ENCODE results near the gene MRPL23.
A peak's percentile ranks its signal among the peaks of the same experiment; 100 is the strongest.

The MRPL23 gene

DNA sequence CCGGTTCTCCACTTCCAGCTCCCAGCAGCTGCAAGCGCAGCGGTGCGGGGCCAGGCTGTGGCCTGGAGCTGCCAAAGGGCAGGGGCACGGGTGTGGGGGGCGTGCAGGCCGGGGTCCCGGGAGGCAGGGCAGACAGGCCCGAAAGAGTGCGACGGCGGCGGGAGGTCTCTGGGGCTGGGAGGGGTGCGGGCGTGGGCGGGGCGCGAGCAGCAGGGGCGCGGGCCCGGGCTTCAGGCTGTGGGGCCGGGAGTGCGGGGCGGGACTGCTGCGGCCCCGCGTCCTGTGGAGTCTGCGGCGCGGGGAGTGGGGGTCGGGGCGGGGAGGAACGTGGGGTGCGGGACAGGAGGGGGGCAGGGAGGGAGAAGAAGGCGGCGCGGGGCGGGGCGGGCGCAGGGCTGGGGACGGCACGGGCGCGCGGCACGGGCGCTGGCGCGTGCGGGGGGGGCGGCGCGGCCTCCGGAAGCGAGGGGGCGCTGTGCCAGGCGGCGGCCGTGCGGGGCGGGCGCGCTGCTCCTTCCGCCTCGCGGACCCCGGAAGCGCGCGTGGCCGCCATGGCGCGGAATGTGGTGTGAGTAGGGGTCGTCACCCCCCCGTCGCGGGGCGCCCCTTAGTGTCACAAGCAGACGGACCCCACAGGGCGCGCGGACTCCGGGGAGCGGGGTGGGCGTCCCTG is at the start of gene MRPL23:
Gene MRPL23 (plus strand): TSS at position 521 of the 673 bp plus-strand sequence. CDS start 31 bp downstream, at position 552.
- H3K36me3 Mint-ChIP-seq = no peaks in the 10 kb centered on the region
- H3K27me3 Mint-ChIP-seq = no peaks in the 10 kb centered on the region
- no peak within 1 kb of the TSS for H3K27ac Mint-ChIP-seq
- H3K4me1 Mint-ChIP-seq = no peaks in the 10 kb centered on the region
- no peaks in the 10 kb centered on the region for H3K9me3 Mint-ChIP-seq
- H3K4me3 Mint-ChIP-seq = no peak within 1 kb of the TSS
- ATAC-seq = peak; percentile 79

GRCh38 chr11:1899090-1899489 is 48.0 kb upstream of the MRPL23 start:
- H3K36me3 Mint-ChIP-seq = no peaks in the 10 kb centered on the region
- H3K9me3 Mint-ChIP-seq = no peaks in the 10 kb centered on the region
- no peaks in the 10 kb centered on the region for H3K27me3 Mint-ChIP-seq
- no peak overlapping the region for H3K4me3 Mint-ChIP-seq
- no peak for ATAC-seq
- H3K4me1 Mint-ChIP-seq = peaks cover 10% of the 10 kb centered on the region
- H3K27ac Mint-ChIP-seq = no peak overlapping the region

DNA sequence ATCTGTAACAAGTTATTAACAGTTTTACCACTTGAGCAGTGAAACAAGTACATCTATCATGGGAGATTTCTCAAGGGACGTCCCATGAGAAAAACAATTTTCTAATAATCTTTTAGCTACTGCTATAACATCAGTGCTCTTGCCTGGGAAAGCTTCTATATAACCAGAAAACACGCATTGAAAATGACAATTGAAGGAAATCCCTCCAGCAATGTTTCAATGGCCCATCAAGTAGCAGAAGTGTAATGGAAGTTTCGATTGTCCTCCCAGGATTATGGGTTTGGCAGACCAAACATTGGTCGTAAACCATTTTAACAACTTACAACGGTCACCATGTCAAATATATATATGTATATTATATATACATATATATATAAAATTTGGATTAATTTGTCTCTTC is 47.4 kb upstream of the MRPL23 start:
- H3K4me3 Mint-ChIP-seq = no peak overlapping the region
- no peaks in the 10 kb centered on the region for H3K27me3 Mint-ChIP-seq
- no peaks in the 10 kb centered on the region for H3K36me3 Mint-ChIP-seq
- no peak for ATAC-seq
- H3K27ac Mint-ChIP-seq = no peak overlapping the region
- peaks cover 10% of the 10 kb centered on the region for H3K4me1 Mint-ChIP-seq
- H3K9me3 Mint-ChIP-seq = no peaks in the 10 kb centered on the region

DNA sequence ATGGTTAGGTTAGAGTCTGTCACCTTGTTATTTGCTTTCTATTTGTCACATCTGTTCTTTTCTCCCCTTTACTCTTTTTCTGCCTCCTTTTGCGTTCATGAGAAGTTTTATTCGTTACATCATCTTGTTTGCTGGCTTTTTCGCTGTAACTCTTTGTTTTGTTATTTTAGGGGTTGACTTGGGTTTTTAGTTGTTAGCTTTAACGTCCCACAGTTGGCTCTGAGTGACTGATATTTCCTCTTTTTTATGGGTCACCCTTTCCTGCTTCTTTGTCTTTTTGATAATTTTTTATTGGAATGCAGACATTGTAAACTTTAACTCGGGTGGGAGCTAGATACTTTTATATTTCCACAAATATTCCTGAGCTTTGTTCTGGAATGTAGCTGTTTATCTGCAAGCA is 41.0 kb upstream of the MRPL23 start:
- ATAC-seq = no peak
- H3K27ac Mint-ChIP-seq = no peak overlapping the region
- H3K36me3 Mint-ChIP-seq = no peaks in the 10 kb centered on the region
- peaks cover 21% of the 10 kb centered on the region for H3K27me3 Mint-ChIP-seq
- no peaks in the 10 kb centered on the region for H3K9me3 Mint-ChIP-seq
- no peak overlapping the region for H3K4me3 Mint-ChIP-seq
- H3K4me1 Mint-ChIP-seq = no peaks in the 10 kb centered on the region

DNA sequence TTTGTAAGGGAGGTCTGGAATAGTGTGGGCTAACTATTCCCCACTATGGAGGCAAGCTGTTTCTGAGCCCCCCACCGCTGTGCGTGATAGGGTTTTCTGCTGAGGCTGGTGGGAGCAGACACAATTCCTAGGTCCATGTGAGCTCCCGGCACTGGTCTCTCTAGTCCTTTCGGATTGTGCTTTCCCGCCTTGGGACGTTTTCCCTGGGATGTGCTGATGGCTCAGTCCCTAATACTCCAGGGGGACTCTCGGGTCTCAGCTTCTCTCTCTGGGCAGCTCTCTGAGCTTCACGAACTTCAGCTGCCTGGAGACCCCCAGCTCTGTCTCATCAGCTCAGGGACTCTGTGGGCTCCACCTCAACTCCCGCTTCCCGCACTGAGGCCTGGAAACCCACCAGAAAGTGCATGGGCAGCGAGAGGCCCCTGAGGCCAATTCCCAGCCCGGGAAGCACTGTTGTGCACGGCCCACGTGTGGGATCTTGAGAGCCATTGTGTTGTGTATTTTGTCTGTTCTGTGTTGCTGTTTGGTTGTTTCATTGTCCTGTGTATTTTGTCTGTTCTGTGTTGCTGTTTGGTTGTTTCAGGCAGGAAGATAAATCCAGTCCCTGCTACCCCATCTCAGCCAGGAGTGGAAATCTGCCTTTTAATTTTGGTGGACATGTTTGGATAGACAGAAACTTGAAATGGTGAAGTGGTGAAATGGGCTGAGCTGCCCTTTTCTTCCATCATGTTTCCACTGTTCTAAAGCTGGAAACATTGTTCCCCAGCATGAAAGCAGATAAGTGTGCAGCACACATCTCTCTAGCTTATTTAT is 40.3 kb upstream of the MRPL23 start:
- no peaks in the 10 kb centered on the region for H3K9me3 Mint-ChIP-seq
- no peaks in the 10 kb centered on the region for H3K4me1 Mint-ChIP-seq
- peaks cover 21% of the 10 kb centered on the region for H3K27me3 Mint-ChIP-seq
- no peak overlapping the region for H3K27ac Mint-ChIP-seq
- no peaks in the 10 kb centered on the region for H3K36me3 Mint-ChIP-seq
- H3K4me3 Mint-ChIP-seq = no peak overlapping the region
- no peak for ATAC-seq

DNA sequence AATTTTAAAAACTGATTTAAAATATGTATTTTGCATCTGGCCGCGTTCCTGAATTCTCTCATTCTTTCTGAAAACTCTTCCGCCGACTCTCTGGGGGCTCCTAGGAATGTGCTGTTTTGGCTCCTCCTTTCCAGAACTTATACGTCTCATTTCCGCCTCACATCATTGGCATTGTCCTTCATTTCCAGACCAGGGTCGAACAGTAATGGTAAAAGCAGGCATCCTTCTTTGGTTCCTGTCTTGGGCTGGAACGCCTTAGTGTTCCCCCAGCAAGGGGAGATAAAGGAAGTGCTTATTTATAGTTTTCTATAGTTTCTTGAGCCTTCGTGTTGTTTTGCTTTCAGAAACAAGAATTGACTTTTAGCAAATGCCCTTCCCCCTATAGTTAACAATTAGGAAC is 38.5 kb upstream of the MRPL23 start:
- H3K4me1 Mint-ChIP-seq = no peaks in the 10 kb centered on the region
- H3K27ac Mint-ChIP-seq = no peak overlapping the region
- no peaks in the 10 kb centered on the region for H3K9me3 Mint-ChIP-seq
- H3K36me3 Mint-ChIP-seq = no peaks in the 10 kb centered on the region
- ATAC-seq = no peak
- no peak overlapping the region for H3K4me3 Mint-ChIP-seq
- H3K27me3 Mint-ChIP-seq = peaks cover 21% of the 10 kb centered on the region

GRCh38 chr11:1909524-1909923 is 37.6 kb upstream of the MRPL23 start:
- Mint-ChIP-seq H3K4me1 (no peaks in the 10 kb centered on the region), H3K27ac (no peak overlapping the region), H3K4me3 (no peak overlapping the region), H3K27me3 (peaks cover 30% of the 10 kb centered on the region), H3K9me3 (no peaks in the 10 kb centered on the region), H3K36me3 (no peaks in the 10 kb centered on the region)
- ATAC-seq = no peak

GRCh38 chr11:1912289-1912878 is 34.7 kb upstream of the MRPL23 start:
- peaks cover 25% of the 10 kb centered on the region for H3K27me3 Mint-ChIP-seq
- H3K4me1 Mint-ChIP-seq = peaks cover 15% of the 10 kb centered on the region
- H3K36me3 Mint-ChIP-seq = no peaks in the 10 kb centered on the region
- no peak overlapping the region for H3K4me3 Mint-ChIP-seq
- ATAC-seq = no peak
- H3K9me3 Mint-ChIP-seq = no peaks in the 10 kb centered on the region
- H3K27ac Mint-ChIP-seq = no peak overlapping the region

DNA sequence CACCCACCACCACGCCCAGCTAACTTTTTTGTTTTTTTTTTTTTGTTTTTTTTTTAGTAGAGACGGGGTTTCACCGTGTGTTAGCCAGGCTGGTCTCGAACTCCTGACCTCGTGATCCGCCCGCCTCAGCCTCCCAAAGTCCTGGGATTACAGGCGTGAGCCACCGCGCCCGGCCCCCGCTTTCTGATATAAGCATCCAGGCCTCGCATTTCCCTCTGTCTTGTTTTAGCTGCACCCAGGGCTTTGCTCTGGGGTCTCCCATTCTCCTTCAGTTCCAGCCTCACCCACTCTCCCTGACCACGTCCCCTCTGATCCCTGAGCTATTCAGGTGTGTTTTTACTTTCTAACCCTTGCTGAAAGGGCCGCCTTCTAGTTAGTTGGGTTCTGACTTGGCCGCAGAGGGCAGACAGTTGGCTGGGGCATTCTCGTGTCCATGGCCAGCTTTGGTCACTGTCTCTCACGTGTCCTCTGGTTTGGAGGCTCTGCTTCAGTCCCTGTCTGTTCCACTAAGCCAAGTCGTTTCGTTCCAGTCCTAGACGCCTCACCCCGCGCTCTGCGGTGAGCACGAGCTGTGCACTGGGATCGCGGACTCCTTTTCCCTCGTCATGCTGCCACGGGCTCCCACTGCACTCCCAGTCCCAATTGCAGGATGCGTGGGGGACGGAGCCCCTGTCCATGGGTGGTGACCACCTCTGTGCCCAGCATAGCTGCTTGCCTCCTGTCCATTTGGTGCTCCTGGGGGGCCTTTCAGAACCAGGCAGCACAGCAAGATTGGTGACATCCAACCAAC is 33.7 kb upstream of the MRPL23 start:
- H3K4me3 Mint-ChIP-seq = no peak overlapping the region
- no peaks in the 10 kb centered on the region for H3K9me3 Mint-ChIP-seq
- peaks cover 17% of the 10 kb centered on the region for H3K27me3 Mint-ChIP-seq
- no peak overlapping the region for H3K27ac Mint-ChIP-seq
- no peak for ATAC-seq
- H3K36me3 Mint-ChIP-seq = no peaks in the 10 kb centered on the region
- H3K4me1 Mint-ChIP-seq = peaks cover 15% of the 10 kb centered on the region

GRCh38 chr11:1915795-1916131 is 31.4 kb upstream of the MRPL23 start:
- ATAC-seq = no peak
- no peaks in the 10 kb centered on the region for H3K36me3 Mint-ChIP-seq
- peaks cover 15% of the 10 kb centered on the region for H3K4me1 Mint-ChIP-seq
- peaks cover 26% of the 10 kb centered on the region for H3K27me3 Mint-ChIP-seq
- H3K9me3 Mint-ChIP-seq = no peaks in the 10 kb centered on the region
- H3K27ac Mint-ChIP-seq = no peak overlapping the region
- no peak overlapping the region for H3K4me3 Mint-ChIP-seq

DNA sequence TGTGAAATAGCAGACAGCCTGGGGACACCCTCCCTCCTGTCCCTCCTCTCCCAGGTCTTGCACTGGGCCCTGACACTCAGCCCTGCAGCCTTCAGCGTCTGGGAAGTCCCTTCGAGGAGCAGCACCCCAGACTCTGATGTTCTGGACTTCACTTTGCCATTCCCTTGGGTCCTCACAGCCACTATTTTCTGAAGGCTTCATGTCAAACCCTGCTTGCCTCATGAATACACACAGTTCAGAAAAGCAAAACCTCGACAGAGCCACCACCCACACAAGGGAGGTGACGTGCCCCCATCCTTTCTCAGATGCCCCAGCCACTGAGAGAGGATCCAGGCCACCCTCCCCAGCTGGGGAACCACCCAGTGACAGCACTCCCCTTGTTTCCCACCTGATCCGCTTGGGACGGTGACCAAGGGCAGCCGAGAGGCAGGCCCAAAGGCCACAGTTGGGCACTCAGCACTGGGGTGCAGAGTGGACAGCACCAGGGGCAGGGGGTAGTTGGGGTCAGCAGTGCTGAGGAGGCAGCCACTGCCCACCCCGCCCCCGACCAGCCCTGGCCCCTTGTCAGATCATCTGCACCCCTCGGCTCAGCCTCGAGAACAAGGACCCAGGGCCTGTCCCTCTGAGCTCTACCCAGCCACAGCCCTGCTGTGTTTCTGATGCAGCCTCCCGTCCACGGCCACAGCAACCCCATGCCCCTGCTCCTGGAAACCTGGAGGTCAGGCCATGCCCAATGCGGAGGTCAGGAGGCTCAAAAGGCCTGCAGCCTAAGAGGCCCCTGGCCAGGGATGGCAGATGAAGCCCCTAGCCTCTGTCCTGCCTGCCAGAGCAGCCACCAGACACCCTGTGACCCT is 30.8 kb upstream of the MRPL23 start:
- no peak overlapping the region for H3K27ac Mint-ChIP-seq
- H3K4me3 Mint-ChIP-seq = no peak overlapping the region
- peaks cover 15% of the 10 kb centered on the region for H3K4me1 Mint-ChIP-seq
- peak; percentile 74 for ATAC-seq
- H3K9me3 Mint-ChIP-seq = no peaks in the 10 kb centered on the region
- peaks cover 26% of the 10 kb centered on the region for H3K27me3 Mint-ChIP-seq
- no peaks in the 10 kb centered on the region for H3K36me3 Mint-ChIP-seq

DNA sequence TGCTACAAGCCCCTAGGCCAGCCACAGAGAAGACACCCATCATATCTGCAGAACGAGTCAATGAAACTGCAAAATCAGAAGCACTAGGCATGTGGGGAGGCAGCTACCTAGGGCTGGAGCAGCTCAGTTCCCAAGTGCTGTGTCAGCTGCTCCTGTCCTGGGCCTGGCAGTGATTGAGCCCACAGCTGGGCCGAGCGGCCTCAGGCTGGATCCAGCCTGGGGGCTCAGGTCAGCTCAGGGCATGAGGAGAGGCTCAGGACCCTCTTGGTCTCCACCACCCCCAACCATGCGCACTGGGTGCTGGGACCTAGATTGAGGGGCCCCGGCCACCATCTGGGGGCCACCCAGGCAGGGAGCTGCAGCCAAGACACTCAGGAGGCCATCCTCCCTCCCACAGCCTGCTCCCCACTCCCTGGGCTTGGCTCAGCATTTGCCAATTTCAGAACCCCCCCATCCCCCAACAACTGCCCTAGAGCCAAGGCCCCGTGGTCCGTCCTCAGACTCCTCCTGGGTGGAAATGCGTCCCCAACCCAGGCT is 30.1 kb upstream of the MRPL23 start:
- Mint-ChIP-seq H3K9me3 (no peaks in the 10 kb centered on the region), H3K27ac (no peak overlapping the region), H3K4me3 (no peak overlapping the region), H3K4me1 (peaks cover 15% of the 10 kb centered on the region), H3K27me3 (peaks cover 26% of the 10 kb centered on the region), H3K36me3 (no peaks in the 10 kb centered on the region)
- ATAC-seq = no peak

DNA sequence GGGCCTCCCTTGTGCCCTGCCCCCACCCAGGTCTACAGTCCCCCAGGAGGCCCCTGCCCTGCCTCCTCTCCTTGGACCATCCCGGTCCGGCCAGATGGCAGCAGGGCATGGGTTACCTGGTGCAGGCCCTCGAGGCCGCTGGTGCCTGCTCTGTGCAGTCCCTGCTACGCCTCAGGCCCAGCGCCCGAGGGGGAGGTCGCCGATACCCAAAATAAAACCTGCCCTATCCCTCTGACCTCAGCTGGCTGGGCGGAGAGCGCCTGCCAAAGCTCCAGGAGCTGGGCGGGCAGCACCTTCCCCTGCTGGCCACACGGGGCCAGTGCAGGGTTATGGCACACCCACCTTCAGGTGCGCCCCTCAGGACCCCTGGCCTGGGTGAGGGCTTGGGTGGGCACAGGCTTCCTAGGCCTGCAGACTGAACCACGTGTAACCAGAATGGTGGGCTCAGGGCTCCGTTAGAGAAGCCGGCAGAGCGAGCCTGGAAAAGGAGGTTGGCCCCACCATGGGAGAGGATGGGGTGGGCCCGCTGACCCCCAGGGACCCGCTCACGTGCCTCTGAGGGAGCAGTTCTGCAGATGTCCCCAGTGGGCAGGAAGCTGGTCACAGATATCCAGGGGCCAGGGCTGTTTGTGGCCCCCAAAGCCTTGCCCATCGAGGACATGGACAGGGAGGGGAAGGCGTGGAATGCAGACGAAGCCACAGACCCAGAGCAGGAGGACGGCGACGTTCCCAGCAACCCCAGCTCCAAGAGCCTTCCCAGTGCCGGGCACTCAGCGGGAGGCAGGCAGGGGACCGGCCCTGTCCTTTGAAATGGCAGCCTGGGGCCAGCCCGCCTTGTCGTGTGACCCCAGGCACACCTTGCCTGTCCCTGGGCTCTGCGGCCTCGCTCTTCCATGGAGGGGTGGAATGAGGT is 29.4 kb upstream of the MRPL23 start:
- Mint-ChIP-seq H3K36me3 (no peaks in the 10 kb centered on the region), H3K4me1 (peaks cover 17% of the 10 kb centered on the region), H3K4me3 (no peak overlapping the region), H3K9me3 (no peaks in the 10 kb centered on the region), H3K27me3 (peaks cover 33% of the 10 kb centered on the region), H3K27ac (no peak overlapping the region)
- peak; percentile 42 for ATAC-seq
